HG03457 (cell line): ENCODE data around the gene GRB7.
"Not testable (repeated sequence)": the region's sequence is repeated elsewhere in the genome, so short reads cannot be mapped to it uniquely, and the experiment has no call there.

Source experiments
- ATAC-seq: cut with Tn5 transposase; IDR thresholded peaks from one replicate; pipeline ENCODE4 v1.9.1; 2021; ENCODE audit warnings: moderate number of reproducible peaks; ENCODE audit not compliant: unreplicated experiment

The GRB7 gene

DNA sequence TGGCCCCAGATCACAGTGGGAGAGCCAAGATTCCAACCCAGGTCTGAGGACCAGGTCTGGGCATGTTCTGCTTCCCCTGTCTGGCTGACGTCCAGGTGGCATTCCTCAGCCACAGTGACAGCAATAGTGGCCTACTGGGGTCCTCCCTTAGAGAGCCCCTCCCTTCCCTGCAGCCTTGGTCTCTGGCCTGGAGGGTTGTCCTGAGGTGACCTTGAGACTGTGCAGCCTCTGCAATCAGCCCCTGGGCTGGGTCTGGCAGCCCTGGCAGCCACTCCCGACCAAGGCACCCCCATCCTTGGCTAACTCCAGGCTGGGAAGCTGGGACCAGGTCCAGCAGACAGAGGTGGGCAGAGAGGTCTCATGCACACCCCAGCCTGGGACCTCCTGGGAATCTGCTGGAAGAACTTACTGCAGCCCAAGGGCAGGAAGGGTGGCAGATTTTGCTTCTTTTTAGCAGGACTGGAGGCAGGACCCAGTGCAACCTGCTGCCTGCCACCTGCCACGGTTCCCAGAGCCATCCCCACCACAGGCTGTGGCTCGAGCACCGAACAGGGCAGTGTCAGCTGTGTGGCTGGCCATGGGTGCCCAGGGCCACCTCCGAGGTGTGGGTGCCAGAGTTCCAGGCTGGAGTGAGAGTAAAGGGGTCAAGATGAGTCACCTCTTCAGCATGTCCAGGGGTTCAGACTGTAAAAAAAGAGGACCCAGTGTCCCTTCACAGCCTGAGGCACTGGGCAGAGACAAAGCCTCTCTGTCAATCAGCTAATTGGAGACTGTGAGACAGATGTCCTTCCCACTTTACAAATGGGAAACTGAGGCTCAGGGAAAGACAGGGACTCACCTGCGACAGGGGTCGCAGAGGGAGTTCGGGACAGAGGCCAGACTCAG is 12.6 kb downstream of the GRB7 start:
- ATAC-seq: no peak

DNA sequence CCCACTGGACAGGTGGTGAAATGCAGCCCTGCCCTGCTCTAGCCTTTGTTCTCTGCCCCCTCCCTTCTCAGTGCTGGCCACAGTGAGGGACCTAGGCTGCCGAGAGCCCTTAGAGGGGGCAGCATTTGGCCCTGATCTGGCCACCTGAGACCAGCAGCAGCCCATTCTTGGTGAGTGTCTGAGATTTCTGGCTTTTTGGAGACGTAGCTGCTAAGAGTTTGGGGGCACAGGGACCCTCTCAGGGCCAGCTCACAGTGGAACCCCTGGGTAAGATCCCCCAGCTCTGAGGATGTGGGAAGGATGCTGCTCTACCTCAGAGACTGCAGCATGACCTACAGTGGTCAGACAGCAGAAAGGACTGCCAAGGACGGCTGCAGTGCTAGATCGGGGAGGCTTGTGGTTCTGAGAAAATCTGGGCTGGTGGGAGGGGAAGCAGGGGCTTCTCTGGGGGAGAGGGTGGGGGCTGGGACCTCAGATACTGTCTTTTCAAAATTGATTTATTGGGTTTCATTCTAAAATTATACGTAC is 13.3 kb downstream of the GRB7 start:
- ATAC-seq: no peak

DNA sequence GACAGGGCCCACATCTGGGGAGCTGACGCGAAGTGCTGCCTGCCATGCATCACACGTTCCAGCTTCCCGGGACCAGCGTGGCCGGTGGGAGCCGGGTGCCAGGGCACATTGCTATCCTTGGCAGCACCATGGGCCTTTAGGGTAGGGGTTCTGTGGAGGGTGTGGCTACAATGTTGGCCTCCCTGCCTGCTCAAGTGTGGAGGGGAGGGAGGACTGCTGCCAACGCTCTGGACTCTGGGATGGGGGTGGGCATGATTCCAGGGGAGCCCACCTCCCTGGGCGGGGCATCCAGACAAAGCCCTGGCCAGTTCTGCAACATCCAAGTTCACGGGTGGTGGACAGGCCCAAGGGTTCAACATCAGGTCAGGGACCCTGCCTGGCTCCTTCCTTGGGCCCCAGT is 13.9 kb downstream of the GRB7 start:
- ATAC-seq: no peak

DNA sequence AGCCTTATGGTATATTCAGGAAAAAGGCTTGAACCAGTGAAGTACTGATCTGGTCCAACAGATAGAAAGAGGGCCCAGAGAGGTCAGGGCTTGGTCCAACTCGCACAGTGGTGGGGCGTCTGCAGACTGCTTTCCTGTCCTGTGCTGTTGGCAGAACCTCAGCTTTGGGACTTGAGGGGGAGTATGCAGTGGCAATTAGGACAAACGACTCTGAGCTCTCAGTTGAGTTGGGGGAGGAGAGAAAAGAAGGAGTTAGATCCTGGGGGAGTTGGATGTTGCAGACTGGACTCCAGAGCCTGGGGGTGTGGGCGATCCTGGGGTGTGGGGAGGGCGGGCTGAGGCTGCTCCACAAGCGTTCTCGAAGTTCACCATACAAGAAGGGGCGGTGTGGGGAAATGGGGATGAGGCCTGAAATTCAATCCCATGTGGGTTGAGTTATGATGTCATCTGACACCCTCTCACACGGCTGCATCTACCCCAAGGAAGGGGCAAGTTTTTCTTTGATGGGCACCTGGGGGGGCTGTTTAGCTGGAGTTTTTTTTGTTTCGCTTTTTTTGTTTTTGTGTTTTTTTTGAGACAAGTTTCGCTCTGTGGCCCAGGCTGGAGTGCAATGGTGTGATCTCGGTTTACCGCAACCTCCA is 14.6 kb downstream of the GRB7 start:
- ATAC-seq: no peak

DNA sequence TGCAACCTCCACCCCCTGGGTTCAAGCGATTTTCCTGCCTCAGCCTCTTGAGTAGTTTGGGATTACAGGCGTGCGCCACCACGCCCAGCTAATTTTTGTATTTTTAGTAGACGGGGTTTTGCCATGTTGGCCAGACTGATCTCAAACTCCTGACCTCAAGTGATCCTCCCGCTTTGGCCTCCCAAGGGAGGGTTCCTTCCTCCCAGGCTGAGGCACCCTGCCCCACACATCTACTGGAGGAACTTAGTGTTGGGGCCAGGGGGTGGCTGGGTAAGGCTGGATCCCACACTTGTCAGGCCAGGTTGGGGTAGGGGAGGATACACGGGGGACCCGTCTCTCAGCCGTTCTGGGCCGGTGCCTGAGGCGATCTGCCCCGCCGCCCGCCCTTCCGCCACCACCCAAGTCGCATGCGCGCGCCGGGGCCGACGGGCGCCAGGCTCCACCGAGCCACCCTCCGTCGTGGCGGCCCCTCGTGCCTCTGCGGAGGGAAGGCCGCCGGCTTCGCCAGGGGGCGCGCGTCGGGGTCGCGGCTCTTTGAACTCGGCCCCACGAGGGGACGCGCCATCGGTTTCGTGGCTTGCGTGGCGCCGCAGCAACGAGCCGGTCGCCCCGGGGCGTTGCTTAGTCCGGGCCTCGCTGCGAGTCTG is 15.9 kb downstream of the GRB7 start:
- peak; percentile 13 for ATAC-seq

DNA sequence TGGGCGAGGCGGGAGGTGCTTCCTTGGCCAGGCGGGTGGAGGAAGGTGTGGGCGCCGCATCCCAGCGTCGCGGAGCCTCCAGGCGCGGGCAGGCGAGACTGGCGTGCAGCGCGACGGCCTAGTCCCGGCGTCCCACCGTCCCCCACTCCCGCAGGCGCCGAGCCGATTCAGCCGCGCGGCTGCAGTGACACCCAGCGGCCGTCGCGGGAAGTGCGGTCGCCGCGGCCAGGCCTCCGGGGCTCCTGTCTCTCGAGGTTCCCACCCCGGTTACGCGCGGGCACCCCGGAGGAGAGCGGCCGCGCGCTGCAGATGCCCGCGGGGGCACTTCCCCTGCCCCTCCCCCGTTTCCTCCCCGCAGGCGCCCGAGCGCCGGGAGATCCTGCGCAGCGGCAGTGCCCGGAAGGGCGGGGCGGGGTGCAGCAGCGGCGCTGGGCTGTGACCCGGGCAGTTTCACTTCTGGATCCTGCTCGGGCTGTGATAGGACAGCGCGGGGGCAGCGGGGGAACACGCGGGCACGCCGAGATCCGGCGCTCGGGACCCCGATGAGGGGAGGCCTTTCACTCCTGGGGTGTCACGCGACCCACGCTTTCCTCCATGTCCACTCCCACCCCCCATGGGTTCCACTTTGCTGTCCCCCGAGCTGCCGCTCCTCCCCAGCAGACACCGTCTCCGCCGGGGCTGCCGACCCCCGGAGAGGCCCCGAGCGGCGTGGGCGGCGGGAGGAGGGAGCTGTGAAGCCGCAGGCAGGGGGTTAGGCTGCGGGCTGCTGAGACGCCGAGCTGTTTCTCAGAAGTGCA is 16.6 kb downstream of the GRB7 start:
- peak; percentile 48 for ATAC-seq

DNA sequence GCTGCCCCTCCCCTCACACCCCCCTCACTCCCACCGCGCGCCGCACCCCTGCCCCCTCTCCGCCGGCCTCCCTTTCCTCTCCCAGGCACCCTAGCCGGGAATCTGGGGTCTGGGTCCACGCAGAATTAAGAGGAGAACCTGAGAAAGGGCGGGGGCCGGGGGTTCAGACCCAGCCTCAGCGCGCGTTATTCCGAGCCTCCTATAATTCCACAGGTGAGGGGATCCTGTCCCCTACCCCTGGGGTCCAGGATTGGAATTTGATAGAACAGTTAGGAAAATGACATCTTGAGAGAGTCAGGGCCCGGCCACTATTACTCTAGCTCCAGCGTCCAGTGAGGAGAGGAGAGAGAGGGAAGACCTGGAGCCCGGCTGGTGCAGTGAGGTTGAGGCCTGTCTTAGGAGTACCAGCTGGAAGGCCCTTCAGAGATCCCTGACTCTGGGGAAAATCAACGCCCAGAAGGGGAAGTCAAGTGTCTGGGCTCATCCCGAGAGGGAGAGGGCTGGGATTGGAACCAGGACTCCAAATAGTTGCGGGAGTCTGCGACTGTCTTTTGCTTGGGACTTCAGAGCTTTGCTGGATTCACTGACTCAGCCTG is 17.3 kb downstream of the GRB7 start:
- ATAC-seq: no peak

DNA sequence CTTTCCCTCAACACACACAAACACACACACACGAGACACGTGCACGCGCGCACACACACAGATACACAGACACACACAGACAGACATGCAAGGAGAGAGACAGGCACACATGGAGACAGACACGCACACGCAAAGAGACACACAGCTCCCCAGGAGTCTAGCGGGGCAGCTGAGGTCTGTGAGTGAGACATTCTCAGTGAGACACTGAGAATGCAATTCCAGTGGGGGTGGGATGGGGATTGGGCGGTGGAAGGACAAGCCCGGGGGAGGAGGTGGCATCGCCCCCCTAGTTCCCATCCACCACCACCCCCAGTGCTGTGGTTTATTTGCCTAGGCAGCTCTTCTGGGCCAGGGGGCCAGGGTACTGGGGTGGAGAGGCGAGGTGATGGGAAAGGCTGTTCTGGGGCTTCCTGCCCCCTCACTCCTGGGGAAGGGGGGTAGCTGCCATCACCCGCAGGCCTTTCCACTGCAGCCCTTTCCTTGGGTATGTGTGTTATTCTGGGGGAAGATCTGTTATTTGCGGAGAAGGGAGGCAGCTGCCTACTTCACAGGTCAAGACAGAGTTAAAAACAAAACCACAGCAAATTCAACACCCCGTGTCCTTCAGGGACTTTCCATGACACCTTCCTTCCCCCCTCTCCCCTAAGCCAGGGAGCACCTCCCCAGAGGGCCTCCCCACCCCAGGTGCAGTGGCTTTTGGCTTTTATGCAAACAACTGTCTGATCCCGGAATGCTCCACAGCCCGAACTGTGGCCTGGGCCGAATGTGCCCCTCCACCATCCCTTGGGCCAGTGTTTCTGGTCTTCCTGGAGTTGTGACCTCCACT is 18.0 kb downstream of the GRB7 start:
- ATAC-seq: no peak

DNA sequence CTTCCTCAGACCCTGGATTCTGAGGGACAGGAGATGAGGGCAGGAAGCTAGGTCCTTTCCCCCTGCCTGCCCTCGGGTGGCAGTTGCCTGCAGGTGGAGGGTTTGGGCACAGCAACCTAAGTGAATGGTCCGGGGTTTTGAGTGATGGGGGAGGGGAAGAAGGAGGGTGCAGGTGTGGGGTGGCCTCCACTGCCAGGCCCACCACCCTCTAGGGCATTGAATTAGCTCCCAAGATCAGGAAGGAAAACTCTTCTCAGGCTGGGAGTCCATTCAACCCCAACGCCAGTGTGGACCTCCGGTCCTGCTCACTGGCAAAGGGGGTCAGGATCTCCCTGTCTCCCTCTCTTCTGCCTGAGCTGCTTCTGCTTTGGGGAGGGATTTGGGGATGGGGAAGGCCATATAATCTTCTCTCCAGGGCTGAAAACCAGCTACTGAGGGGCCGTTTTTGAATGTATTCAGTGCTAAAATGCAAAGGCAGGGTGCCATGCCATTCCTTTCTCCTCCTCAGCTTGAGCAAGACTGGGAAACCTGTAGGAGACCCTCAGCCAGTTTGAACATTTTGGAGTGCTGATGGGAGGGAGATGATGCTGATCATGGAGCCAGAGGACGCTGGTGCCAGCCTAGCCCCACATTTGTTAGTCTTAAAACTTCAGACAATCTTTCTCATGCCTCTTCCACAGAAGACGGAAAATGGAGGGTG is 18.8 kb downstream of the GRB7 start:
- no peak for ATAC-seq

DNA sequence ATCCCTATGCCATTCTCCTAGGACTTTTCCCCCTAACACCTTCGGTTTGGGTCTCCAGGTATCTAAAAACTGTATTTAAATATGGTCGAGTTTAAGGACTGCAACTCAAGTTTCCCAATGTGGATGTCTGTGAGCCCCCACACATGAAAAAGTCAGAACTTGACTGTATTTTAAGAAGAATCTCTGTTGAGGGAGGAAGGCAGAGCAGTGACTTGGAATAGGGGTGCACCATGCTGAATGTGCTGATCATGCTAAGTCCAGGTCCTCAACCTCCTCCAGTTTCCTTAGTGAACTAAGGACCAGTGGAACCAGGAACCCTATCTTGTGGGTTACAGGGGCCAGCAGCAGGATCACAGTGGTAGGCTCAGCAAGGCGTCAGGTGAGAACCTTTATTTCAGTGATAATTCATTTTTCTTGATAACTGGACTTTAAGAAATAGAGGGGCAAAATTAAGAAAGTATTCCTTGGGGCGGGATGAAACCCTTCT is 19.5 kb downstream of the GRB7 start:
- ATAC-seq: no peak

DNA sequence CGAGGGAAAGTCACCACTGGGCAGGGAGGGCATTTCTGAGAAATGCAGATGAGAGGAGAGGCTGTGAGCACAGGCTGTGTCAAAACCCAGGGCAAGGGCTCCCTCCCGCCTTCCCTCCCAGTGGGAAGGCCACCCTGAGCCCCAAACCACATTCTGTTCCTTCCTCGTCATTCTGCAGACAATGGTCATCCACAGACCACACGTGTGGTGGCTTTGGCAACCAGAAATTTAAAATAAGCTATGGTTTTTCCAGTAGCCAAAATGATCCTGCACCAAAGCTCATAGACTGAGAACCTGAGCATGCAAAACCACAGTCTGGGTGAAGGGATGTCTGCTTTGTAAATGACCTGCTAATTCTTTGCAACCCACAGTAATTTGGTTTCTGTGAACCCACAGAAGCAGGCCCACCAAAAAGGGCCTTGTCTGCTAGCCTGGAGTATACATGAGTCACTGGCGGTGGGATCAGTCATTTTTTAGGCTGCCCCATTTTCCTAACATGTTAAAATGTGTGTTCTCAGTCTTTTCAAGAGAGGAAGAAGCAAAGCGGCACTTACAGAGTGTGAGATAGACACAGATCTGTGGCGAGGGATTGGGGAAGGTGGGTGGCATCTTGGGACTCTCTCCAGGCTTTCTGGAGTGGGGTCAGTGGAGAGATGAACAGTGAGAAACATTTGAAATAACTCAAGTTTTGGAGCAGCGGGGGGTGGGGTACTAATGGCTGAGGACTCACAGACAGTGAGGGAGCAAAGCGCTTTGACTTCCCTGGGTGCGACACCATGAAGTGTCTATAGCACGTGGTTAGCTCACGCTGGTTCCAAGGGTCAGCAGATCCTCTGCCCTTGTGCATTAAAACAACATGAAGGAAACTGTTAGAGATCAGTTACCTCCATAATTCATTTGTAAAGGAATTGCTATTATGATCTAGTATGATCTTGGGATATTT is 20.5 kb downstream of the GRB7 start:
- no peak for ATAC-seq

DNA sequence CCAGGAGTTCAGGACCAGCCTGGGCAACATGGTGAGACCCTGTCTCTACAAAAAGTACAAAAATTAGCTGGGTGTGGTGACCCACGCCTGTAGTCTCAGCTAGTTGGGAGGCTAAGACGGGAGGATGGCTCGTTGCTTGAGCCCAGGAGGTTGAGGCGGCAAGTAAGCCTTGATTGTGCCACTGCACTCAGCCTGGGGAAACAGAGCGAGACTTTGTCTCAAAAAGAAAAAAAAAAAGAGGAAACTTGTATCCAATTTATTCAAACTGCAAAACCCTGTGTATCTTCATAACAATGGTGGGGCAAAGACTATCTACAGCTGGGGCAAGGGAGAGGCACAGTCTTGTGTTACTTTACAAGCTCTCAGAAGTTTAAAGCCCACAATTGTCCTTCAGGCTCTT is 21.5 kb downstream of the GRB7 start:
- ATAC-seq: no peak

DNA sequence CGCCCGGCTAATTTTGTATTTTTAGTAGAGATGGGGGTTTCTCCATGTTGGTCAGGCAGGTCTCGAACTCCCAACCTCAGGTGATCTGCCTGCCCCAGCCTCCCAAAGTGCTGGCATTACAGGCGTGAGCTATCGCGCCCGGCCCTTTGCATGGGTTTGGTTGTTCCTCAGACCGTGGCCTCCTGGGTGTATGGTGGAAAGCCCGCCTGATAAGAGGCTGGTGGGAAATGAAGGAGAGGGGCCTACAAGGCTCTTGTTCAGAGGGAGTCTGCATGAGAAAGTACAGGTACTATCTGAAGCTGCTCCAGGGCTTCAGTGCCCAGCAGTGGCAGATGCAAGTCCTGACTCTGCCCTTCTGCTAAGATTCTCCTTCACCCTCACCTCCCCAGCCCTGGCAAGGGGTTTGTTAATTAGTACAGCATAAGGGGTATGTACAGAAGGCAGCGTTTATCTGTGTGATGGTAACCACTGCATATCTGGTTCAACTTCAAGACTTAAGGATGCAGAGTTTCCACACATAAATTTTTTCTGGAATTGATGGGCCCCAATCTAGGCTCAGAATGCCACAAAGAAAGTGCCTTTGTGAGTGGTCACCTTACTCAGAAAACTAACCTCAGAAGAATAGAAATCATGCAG is 24.2 kb downstream of the GRB7 start:
- ATAC-seq: no peak

DNA sequence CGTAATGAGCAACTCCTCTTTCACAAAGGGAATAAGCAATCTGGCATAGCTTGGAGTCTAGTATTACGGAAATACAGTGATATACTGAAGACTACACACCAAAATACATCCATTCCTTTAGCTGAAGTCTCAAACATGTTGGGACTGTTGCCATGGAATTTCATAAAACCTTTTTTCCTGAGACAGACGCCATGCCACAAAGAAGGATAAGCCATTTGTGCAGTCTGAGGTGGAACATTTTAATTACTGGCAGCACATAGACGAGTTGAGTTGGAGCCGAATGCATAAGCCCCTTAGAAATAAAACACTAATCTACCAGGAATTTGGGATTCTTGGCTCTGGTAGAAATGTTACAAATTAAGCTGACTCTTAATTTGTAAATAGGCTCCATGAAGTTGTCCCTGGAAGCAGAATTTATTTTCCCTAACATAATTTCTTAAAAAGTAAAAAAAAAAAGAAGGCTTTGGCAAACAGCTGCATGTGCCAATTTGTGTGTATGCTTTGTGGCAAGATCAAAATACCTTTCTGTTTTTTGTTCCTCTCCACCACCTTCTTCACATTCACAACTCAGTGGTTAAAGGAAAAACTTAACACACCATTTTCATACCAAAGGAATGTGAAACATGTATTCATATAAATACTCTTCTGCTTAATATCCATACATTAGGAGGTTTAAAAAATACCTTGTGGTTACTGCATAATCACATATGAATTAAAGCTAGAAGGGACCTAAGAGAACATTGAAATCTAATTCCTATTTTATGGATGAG is 25.5 kb downstream of the GRB7 start:
- ATAC-seq: no peak

DNA sequence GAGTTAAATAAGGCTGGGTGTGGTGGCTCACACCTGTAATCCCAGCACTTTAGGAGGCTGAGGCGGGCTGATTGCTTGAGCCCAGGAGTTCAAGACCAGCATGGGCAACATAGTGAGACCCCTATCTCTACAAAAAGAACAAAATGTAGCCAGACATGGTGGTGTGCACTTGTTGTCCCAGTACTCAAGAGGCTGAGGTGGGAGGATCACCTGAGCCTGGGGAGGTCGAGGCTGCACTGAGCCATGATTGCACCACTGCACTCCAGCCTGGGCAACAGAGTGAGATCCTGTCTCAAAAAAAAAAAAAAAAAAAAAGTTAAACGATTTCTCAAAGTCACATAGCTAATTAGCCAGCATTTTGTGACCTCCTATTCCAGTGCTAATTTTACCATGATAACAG is 26.4 kb downstream of the GRB7 start:
- ATAC-seq: not testable (repeated sequence)

DNA sequence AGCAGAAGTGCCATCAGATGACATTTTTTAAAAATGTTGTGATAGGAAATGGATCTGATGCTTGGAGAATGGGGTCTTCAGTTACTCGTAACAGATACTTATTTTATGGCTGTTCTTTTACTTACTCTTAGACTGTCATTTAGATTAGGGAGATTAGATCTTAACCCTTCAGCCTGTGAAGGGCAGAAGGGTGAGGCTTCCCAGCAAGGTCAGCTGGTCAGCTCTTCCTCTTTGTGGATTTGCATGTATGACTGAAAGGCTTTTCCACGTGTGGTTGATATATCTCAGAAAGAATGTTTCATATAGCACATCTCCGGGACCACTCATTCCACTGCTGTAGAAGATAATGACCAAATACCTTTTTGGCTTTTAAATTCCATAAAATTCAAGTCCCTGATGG is 27.4 kb downstream of the GRB7 start:
- ATAC-seq: no peak

DNA sequence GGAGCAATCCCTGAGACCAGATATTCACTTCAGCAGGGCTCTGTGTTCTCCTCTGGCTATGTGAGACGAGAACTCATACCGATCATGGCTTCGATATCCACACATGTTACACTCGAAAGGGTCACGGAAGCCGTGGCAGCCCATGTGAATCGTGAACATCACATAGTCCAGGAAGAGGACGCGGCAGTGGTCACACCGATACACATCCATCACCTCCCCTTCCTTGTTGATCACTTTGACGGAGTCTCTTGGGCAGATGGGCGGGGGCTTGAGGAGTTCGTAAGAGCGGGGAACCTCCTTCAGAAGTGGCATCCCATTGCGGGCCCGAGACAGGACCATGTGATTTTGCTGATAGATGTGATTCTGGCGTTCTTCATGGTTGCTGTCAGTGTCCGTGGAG is 28.0 kb downstream of the GRB7 start:
- no peak for ATAC-seq
